Endodermal cell (in vitro differentiated cells): ENCODE results near the gene LYL1. TPM values are rescaled to one million over a fixed set of nuclear protein-coding genes. Genes with fewer than 3 reads are reported as not detected.

ENCODE experiments used
- DNase-seq: peaks from one replicate; pipeline ENCODE4 v3.0.0-alpha.2; 2017
- H3K27ac ChIP-seq: 2 replicates; pipeline ENCODE4 v1.5.1; 2013; ENCODE audit warnings: mild to moderate bottlenecking, low read depth, low read length, moderate library complexity
- H3K27me3 ChIP-seq: 2 replicates; pipeline ENCODE4 v1.6.1; 2013; ENCODE audit warnings: mild to moderate bottlenecking, low read length, moderate library complexity; ENCODE audit not compliant: insufficient read depth, control insufficient read depth, poor library complexity, severe bottlenecking
- H3K36me3 ChIP-seq: 2 replicates; pipeline ENCODE4 v1.7.0; 2013; ENCODE audit warnings: mild to moderate bottlenecking, low read length, moderate library complexity; ENCODE audit not compliant: control insufficient read depth, insufficient read depth
- H3K4me1 ChIP-seq: one replicate; pipeline ENCODE4 v1.7.0; 2013; ENCODE audit warnings: low read length; ENCODE audit not compliant: control insufficient read depth, insufficient read depth
- H3K4me3 ChIP-seq: 2 replicates; pipeline ENCODE4 v1.5.1; 2013; ENCODE audit warnings: mild to moderate bottlenecking, low read length, moderate library complexity
- H3K9ac ChIP-seq: 2 replicates; pipeline ENCODE4 v1.6.1; 2013; ENCODE audit warnings: mild to moderate bottlenecking, low read length, moderate library complexity; ENCODE audit not compliant: poor library complexity, severe bottlenecking; ENCODE audit errors: extremely low read depth
- H3K9me3 ChIP-seq: 2 replicates; pipeline ENCODE4 v1.6.1; 2013; ENCODE audit warnings: mild to moderate bottlenecking, low read length, moderate library complexity; ENCODE audit not compliant: control insufficient read depth
- H3K27ac Mint-ChIP-seq: 2 replicates; pipeline ENCODE4 v1.8.0; 2020; ENCODE audit warnings: mixed read lengths
- H3K27me3 Mint-ChIP-seq: 2 replicates; pipeline ENCODE4 v1.8.0; 2021; ENCODE audit warnings: mild to moderate bottlenecking, mixed read lengths; ENCODE audit not compliant: insufficient read depth
- H3K36me3 Mint-ChIP-seq: 2 replicates; pipeline ENCODE4 v1.8.0; 2020; ENCODE audit warnings: low read depth, mixed read lengths
- H3K4me1 Mint-ChIP-seq: 2 replicates; pipeline ENCODE4 v1.8.0; 2020; ENCODE audit warnings: mixed read lengths
- H3K4me3 Mint-ChIP-seq: 2 replicates; pipeline ENCODE4 v1.8.0; 2020; ENCODE audit warnings: mild to moderate bottlenecking, moderate library complexity, mixed read lengths
- H3K9me3 Mint-ChIP-seq: 2 replicates; pipeline ENCODE4 v1.8.0; 2020; ENCODE audit warnings: mild to moderate bottlenecking, mixed read lengths
- WGBS, 2 experiments: methylation state at CpG; one replicate each; pipeline versions ENCODE4 v1.1.5 to v1.1.7; 2013; ENCODE audit warnings: missing lambda C conversion rate in 2 of 2, mixed read lengths in 1 of 2; ENCODE audit not compliant: insufficient coverage in 1 of 2, insufficient read length in 1 of 2; 5-methylcytosine and 5-hydroxymethylcytosine counted together
- total RNA-seq, 2 donors: library from RNA; stranded (reverse); fragmentation: NEBNext Ultra II Directional in 1 of 2; extraction: Animal tissue kit (Norgen Biotek cat#: 25700) in 1 of 2; gene quantifications; 2 replicates in 1 of 2; 3 replicates in 1 of 2; pipeline ENCODE4 v1.2.1, GENCODE V29; 2021
- TF ChIP-seq, protein P1 (sequence below): fragments of 200-600 bp; sonication (generic); conservative IDR thresholded peaks from 2 replicates; pipeline ENCODE4 v1.5.0; 2021; ENCODE audit warnings: antibody characterized with exemption, mild to moderate bottlenecking

The LYL1 gene
- total RNA-seq, 2 donors from 2014 or later = 1.9 to 2.0 TPM

DNA sequence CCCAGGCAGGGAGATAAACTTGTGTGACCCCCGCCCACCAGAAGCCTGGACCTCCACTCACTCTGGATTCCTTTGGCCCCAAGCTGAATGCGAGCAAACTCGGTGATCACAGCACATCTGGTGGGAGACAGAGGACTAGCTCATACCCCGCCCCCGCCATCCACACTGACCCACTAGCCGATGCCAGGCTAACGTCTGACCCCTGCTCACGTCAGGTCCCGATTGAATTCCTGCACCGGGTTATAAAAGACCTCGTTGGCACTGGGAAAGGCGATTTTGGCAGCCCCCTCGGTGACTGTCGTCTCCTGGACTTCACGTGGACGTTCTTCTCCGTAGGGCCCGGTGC is 13.3 kb upstream of the LYL1 start:
- Histone ChIP-seq H3K9ac (peak overlapping the region; percentile 97), H3K9me3 (no peaks in the 10 kb centered on the region), H3K36me3 (peaks cover 35% of the 10 kb centered on the region), H3K4me3 (peak overlapping the region; percentile 96), H3K27ac (peak overlapping the region; percentile 74), H3K27me3 (no peaks in the 10 kb centered on the region), H3K4me1 (peaks cover 19% of the 10 kb centered on the region)
- WGBS, 2 experiments = 0 to 2% methylated on average over 10 to 18 of the region's 18 CpGs
- Mint-ChIP-seq H3K4me3 (peak overlapping the region; percentile 96), H3K36me3 (peaks cover 23% of the 10 kb centered on the region), H3K9me3 (no peaks in the 10 kb centered on the region), H3K27ac (peak overlapping the region; percentile 99), H3K27me3 (no peaks in the 10 kb centered on the region), H3K4me1 (peaks cover 30% of the 10 kb centered on the region)
- TF ChIP-seq, protein P1, sequence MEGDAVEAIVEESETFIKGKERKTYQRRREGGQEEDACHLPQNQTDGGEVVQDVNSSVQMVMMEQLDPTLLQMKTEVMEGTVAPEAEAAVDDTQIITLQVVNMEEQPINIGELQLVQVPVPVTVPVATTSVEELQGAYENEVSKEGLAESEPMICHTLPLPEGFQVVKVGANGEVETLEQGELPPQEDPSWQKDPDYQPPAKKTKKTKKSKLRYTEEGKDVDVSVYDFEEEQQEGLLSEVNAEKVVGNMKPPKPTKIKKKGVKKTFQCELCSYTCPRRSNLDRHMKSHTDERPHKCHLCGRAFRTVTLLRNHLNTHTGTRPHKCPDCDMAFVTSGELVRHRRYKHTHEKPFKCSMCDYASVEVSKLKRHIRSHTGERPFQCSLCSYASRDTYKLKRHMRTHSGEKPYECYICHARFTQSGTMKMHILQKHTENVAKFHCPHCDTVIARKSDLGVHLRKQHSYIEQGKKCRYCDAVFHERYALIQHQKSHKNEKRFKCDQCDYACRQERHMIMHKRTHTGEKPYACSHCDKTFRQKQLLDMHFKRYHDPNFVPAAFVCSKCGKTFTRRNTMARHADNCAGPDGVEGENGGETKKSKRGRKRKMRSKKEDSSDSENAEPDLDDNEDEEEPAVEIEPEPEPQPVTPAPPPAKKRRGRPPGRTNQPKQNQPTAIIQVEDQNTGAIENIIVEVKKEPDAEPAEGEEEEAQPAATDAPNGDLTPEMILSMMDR = no peak
- no peak for DNase-seq

GRCh38 chr19:13112555-13112954 is 9.9 kb upstream of the LYL1 start:
- Histone ChIP-seq H3K9me3 (no peaks in the 10 kb centered on the region), H3K36me3 (peaks cover 30% of the 10 kb centered on the region), H3K27ac (no peak overlapping the region), H3K4me1 (no peaks in the 10 kb centered on the region), H3K4me3 (no peak overlapping the region), H3K27me3 (no peaks in the 10 kb centered on the region), H3K9ac (no peak overlapping the region)
- peaks cover 32% of the 10 kb centered on the region for H3K36me3 Mint-ChIP-seq
- no peak for DNase-seq
- no peak overlapping the region for H3K27ac Mint-ChIP-seq
- H3K4me1 Mint-ChIP-seq = peaks cover 12% of the 10 kb centered on the region
- no peak overlapping the region for H3K4me3 Mint-ChIP-seq
- H3K9me3 Mint-ChIP-seq = no peaks in the 10 kb centered on the region
- TF ChIP-seq, protein P1 = no peak
- 98 to 100% methylated on average over 4 to 10 of the region's 10 CpGs for WGBS, 2 experiments
- H3K27me3 Mint-ChIP-seq = no peaks in the 10 kb centered on the region

GRCh38 chr19:13110099-13110610 is 7.5 kb upstream of the LYL1 start:
- Mint-ChIP-seq H3K27ac (no peak overlapping the region), H3K4me3 (no peak overlapping the region), H3K36me3 (peaks cover 32% of the 10 kb centered on the region), H3K27me3 (no peaks in the 10 kb centered on the region), H3K9me3 (no peaks in the 10 kb centered on the region), H3K4me1 (no peaks in the 10 kb centered on the region)
- Histone ChIP-seq H3K9ac (no peak overlapping the region), H3K36me3 (peaks cover 28% of the 10 kb centered on the region), H3K4me3 (no peak overlapping the region), H3K4me1 (no peaks in the 10 kb centered on the region), H3K27ac (no peak overlapping the region), H3K27me3 (no peaks in the 10 kb centered on the region), H3K9me3 (no peaks in the 10 kb centered on the region)
- no peak for DNase-seq
- TF ChIP-seq, protein P1 = no peak
- WGBS, 2 experiments = 96 to 100% methylated on average over 5 to 11 of the region's 15 CpGs
